Nephron progenitor cell (in vitro differentiated cells): ENCODE data around the gene CELF4.

ENCODE experiments used
- DNase-seq: peaks from one replicate; pipeline ENCODE4 v3.0.0; 2021
- H3K27ac Mint-ChIP-seq: 2 replicates; pipeline ENCODE4 v1.8.0; 2021; ENCODE audit warnings: mild to moderate bottlenecking, moderate library complexity, mixed read lengths
- H3K27me3 Mint-ChIP-seq: 2 replicates; pipeline ENCODE4 v1.8.0; 2021; ENCODE audit warnings: mild to moderate bottlenecking, low read depth, mixed read lengths; ENCODE audit not compliant: poor library complexity
- H3K36me3 Mint-ChIP-seq: 2 replicates; pipeline ENCODE4 v1.8.0; 2021; ENCODE audit warnings: low read depth, mixed read lengths
- H3K4me1 Mint-ChIP-seq: 2 replicates; pipeline ENCODE4 v1.8.0; 2021; ENCODE audit warnings: mixed read lengths
- H3K4me3 Mint-ChIP-seq: 2 replicates; pipeline ENCODE4 v1.8.0; 2021; ENCODE audit warnings: mild to moderate bottlenecking, moderate library complexity, mixed read lengths
- H3K9me3 Mint-ChIP-seq: 2 replicates; pipeline ENCODE4 v1.8.0; 2021; ENCODE audit warnings: mild to moderate bottlenecking, moderate library complexity, mixed read lengths
- TF ChIP-seq, protein P1 (sequence below): fragments of 200-600 bp; sonication (generic); IDR thresholded peaks from 2 replicates; pipeline ENCODE4 v1.5.0; 2021; ENCODE audit warnings: antibody characterized with exemption

The CELF4 gene

GRCh38 chr18:37434161-37434860 lies 131.3 kb downstream of the CELF4 start:
- no peaks in the 10 kb centered on the region for H3K9me3 Mint-ChIP-seq
- H3K4me1 Mint-ChIP-seq: peaks cover 20% of the 10 kb centered on the region
- no peak overlapping the region for H3K4me3 Mint-ChIP-seq
- peak overlapping the region; percentile 34 for H3K27ac Mint-ChIP-seq
- TF ChIP-seq, protein P1, sequence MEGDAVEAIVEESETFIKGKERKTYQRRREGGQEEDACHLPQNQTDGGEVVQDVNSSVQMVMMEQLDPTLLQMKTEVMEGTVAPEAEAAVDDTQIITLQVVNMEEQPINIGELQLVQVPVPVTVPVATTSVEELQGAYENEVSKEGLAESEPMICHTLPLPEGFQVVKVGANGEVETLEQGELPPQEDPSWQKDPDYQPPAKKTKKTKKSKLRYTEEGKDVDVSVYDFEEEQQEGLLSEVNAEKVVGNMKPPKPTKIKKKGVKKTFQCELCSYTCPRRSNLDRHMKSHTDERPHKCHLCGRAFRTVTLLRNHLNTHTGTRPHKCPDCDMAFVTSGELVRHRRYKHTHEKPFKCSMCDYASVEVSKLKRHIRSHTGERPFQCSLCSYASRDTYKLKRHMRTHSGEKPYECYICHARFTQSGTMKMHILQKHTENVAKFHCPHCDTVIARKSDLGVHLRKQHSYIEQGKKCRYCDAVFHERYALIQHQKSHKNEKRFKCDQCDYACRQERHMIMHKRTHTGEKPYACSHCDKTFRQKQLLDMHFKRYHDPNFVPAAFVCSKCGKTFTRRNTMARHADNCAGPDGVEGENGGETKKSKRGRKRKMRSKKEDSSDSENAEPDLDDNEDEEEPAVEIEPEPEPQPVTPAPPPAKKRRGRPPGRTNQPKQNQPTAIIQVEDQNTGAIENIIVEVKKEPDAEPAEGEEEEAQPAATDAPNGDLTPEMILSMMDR: no peak
- H3K36me3 Mint-ChIP-seq: no peaks in the 10 kb centered on the region
- H3K27me3 Mint-ChIP-seq: peaks cover 21% of the 10 kb centered on the region
- DNase-seq: no peak

- H3K36me3 Mint-ChIP-seq: no peaks in the 10 kb centered on the region
- H3K4me1 Mint-ChIP-seq: peaks cover 20% of the 10 kb centered on the region
- no peak overlapping the region for H3K27ac Mint-ChIP-seq
- DNase-seq: no peak
- no peaks in the 10 kb centered on the region for H3K9me3 Mint-ChIP-seq
- TF ChIP-seq, protein P1: no peak
- no peak overlapping the region for H3K4me3 Mint-ChIP-seq
- H3K27me3 Mint-ChIP-seq: peaks cover 10% of the 10 kb centered on the region
Measured at GRCh38 chr18:37432436-37433195, 133.0 kb downstream of the CELF4 start.

GRCh38 chr18:37430357-37431076 lies 135.1 kb downstream of the CELF4 start:
- H3K27ac Mint-ChIP-seq: peak overlapping the region; percentile 32
- peaks cover 9% of the 10 kb centered on the region for H3K4me1 Mint-ChIP-seq
- no peak overlapping the region for H3K4me3 Mint-ChIP-seq
- DNase-seq: no peak
- no peaks in the 10 kb centered on the region for H3K9me3 Mint-ChIP-seq
- TF ChIP-seq, protein P1: no peak
- H3K36me3 Mint-ChIP-seq: no peaks in the 10 kb centered on the region
- peaks cover 7% of the 10 kb centered on the region for H3K27me3 Mint-ChIP-seq

DNA sequence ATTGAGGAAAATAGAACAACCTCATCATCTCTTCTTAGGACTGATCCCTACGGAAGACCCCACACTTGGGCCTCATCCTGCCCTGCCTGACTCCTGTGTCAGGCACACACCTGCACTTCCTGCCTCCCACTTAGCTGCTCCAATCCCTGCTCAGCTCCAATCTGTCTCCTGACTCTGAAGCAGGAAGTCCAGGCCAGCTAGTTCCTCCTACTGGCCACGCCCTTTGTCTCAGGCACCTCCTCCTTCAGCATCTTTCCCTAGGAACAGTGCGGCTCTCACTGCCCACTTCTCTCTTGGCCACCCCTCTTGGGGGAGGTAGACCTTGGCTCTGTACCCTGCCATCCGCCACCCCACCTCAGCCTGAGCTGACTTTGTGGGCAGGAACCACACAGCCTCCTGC lies 135.8 kb downstream of the CELF4 start:
- no peak for DNase-seq
- Mint-ChIP-seq H3K27me3 (peaks cover 7% of the 10 kb centered on the region), H3K9me3 (no peaks in the 10 kb centered on the region), H3K4me3 (no peak overlapping the region), H3K36me3 (no peaks in the 10 kb centered on the region), H3K27ac (no peak overlapping the region), H3K4me1 (peaks cover 5% of the 10 kb centered on the region)
- TF ChIP-seq, protein P1: no peak

DNA sequence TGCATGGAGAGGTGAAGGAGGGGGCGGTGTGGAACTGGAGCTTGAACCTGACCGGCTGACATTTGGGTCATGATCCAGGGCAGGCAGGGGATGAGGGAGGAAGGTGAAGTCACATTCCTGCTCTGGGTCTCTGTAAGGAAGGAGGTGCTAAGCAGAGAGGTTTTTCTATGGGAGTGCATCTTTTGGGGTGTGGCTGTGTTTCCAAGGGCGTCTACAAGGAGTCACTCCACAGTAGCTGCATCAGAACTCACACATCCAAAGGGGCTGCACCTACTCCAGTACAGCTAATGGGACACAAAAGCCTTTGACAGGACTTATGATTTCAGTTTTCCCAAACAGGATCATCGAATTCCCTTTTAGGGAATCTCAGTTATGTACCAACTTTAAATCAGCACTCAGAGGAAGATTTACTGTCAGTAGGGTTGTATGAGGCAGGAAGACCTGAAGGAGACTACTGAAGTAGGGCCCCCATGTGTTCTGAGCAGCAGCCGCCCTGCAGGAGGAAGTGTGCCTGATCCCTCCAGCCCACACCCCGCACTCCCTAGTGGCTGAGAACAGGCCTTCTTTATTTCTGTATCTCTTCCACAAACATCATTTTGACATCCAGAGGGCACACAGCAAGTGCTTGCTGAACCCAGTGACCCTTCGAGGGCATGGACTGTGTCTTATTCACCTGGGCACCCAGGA lies 137.2 kb downstream of the CELF4 start:
- Mint-ChIP-seq H3K36me3 (no peaks in the 10 kb centered on the region), H3K27ac (no peak overlapping the region), H3K27me3 (peaks cover 5% of the 10 kb centered on the region), H3K9me3 (no peaks in the 10 kb centered on the region), H3K4me1 (peaks cover 5% of the 10 kb centered on the region), H3K4me3 (no peak overlapping the region)
- no peak for DNase-seq
- TF ChIP-seq, protein P1: no peak
